Neural cell (in vitro differentiated cells): ENCODE results near the gene FFAR3. TPM values are rescaled to one million over a fixed set of nuclear protein-coding genes. Genes with fewer than 3 reads are reported as not detected.

Experiments
- H2AFZ ChIP-seq: fragments of 200-600, 300-800 bp; sonication (generic), shearing (Covaris generic); 2 replicates; pipeline ENCODE4 v1.6.0; 2014; ENCODE audit warnings: low read depth, mild to moderate bottlenecking, antibody characterized with exemption, low read length, moderate library complexity
- H3F3A ChIP-seq: fragments of 200-600 bp; shearing (Covaris generic); 2 replicates; pipeline ENCODE4 v1.6.1; 2016; ENCODE audit warnings: mild to moderate bottlenecking, moderate library complexity, mixed read lengths, antibody characterized with exemption, low read length; ENCODE audit not compliant: insufficient read depth, poor library complexity, severe bottlenecking
- H3K27ac ChIP-seq: fragments of 200-600, 300-800 bp; sonication (generic), shearing (Covaris generic); 2 replicates; pipeline ENCODE4 v1.5.1; 2014; ENCODE audit warnings: mild to moderate bottlenecking, low read length, moderate library complexity
- H3K27me3 ChIP-seq: fragments of 300-800, 200-600 bp; sonication (generic), shearing (Covaris generic); 2 replicates; pipeline ENCODE4 v1.6.0; 2014; ENCODE audit warnings: mild to moderate bottlenecking, low read depth, low read length, moderate library complexity; ENCODE audit not compliant: insufficient read depth
- H3K36me3 ChIP-seq: fragments of 300-800, 200-600 bp; sonication (generic), shearing (Covaris generic); 2 replicates; pipeline ENCODE4 v1.5.1; 2014; ENCODE audit warnings: mild to moderate bottlenecking, antibody characterized with exemption, low read length, moderate library complexity; ENCODE audit not compliant: insufficient read depth
- H3K4me2 ChIP-seq: fragments of 300-800, 200-600 bp; sonication (generic), shearing (Covaris generic); 2 replicates; pipeline ENCODE4 v1.6.0; 2014; ENCODE audit warnings: mild to moderate bottlenecking, low read length
- H3K4me3 ChIP-seq: fragments of 300-800, 200-600 bp; sonication (generic), shearing (Covaris generic); 2 replicates; pipeline ENCODE4 v1.5.1; 2014; ENCODE audit warnings: mild to moderate bottlenecking, low read length, moderate library complexity
- H3K79me2 ChIP-seq: fragments of 200-600 bp; shearing (Covaris generic); replicated peaks from 2 replicates; pipeline ENCODE4 v1.6.0; 2014; ENCODE audit warnings: mild to moderate bottlenecking, low read length, moderate library complexity; ENCODE audit not compliant: insufficient read depth
- H3K9ac ChIP-seq: fragments of 300-800, 200-600 bp; sonication (generic), shearing (Covaris generic); 2 replicates; pipeline ENCODE4 v1.6.1; 2016; ENCODE audit warnings: mild to moderate bottlenecking, low read length, mixed read lengths
- H3K9me2 ChIP-seq: fragments of 200-600 bp; shearing (Covaris generic); 2 replicates; pipeline ENCODE4 v1.6.1; 2016; ENCODE audit warnings: mild to moderate bottlenecking, low read length, mixed read lengths; ENCODE audit not compliant: insufficient read depth
- H3K9me3 ChIP-seq: fragments of 200-600, 300-800 bp; sonication (generic), shearing (Covaris generic); 2 replicates; pipeline ENCODE4 v1.6.1; 2016; ENCODE audit warnings: mild to moderate bottlenecking, mixed run types, low read length, moderate library complexity, mixed read lengths
- H4K20me1 ChIP-seq: fragments of 200-600 bp; shearing (Covaris generic); 2 replicates; pipeline ENCODE4 v1.6.1; 2016; ENCODE audit warnings: mild to moderate bottlenecking, mixed run types; ENCODE audit not compliant: insufficient read depth
- EP300 ChIP-seq: fragments of 450-650 bp; conservative IDR thresholded peaks from 2 replicates; pipeline ENCODE4 v1.6.1; 2014; ENCODE audit warnings: antibody characterized with exemption, mild to moderate bottlenecking, moderate library complexity; ENCODE audit not compliant: poor library complexity, severe bottlenecking
- EZH2 ChIP-seq: fragments of 200-600, 300-800 bp; shearing (Covaris generic), sonication (generic); IDR thresholded peaks from 2 replicates; pipeline ENCODE4 v1.6.1; 2014; ENCODE audit warnings: antibody characterized with exemption, low read length, borderline replicate concordance, mild to moderate bottlenecking; ENCODE audit not compliant: insufficient read depth, poor library complexity, severe bottlenecking
- MXI1 ChIP-seq: fragments of 450-650 bp; conservative IDR thresholded peaks from 2 replicates; pipeline ENCODE4 v1.6.1; 2014; ENCODE audit warnings: antibody characterized with exemption, mild to moderate bottlenecking; ENCODE audit not compliant: poor library complexity, severe bottlenecking
- POLR2AphosphoS5 ChIP-seq: IDR thresholded peaks from 2 replicates; pipeline ENCODE4 v1.6.1; 2012
- RAD21 ChIP-seq: fragments of 450-650 bp; conservative IDR thresholded peaks from 2 replicates; pipeline ENCODE4 v1.6.1; 2014; ENCODE audit warnings: antibody characterized with exemption, mild to moderate bottlenecking, moderate library complexity
- SMC3 ChIP-seq: fragments of 450-650 bp; conservative IDR thresholded peaks from 2 replicates; pipeline ENCODE4 v1.6.1; 2014; ENCODE audit warnings: antibody characterized with exemption, mild to moderate bottlenecking, moderate library complexity; ENCODE audit not compliant: poor library complexity
- TAF1 ChIP-seq: IDR thresholded peaks from 2 replicates; pipeline ENCODE4 v1.6.1; 2012; ENCODE audit warnings: low read depth
- polyA plus RNA-seq: library from polyadenylated mRNA; depleted of rRNA; stranded (reverse); fragments of >200 nt; gene quantifications from 2 replicates; pipeline ENCODE4 v1.2.3, GENCODE V29; 2014
- TF ChIP-seq, protein P1 (sequence below): IDR thresholded peaks from 2 replicates; pipeline ENCODE4 v1.6.1; 2012; ENCODE audit warnings: borderline replicate concordance
- TF ChIP-seq, protein P2 (sequence below): fragments of 450-650 bp; IDR thresholded peaks from 2 replicates; pipeline ENCODE4 v1.5.1; 2014; ENCODE audit warnings: antibody characterized with exemption, mild to moderate bottlenecking, moderate library complexity; ENCODE audit not compliant: poor library complexity, severe bottlenecking

FFAR3 gene
- polyA plus RNA-seq, 1 donor from 2014 or later = not detected

DNA sequence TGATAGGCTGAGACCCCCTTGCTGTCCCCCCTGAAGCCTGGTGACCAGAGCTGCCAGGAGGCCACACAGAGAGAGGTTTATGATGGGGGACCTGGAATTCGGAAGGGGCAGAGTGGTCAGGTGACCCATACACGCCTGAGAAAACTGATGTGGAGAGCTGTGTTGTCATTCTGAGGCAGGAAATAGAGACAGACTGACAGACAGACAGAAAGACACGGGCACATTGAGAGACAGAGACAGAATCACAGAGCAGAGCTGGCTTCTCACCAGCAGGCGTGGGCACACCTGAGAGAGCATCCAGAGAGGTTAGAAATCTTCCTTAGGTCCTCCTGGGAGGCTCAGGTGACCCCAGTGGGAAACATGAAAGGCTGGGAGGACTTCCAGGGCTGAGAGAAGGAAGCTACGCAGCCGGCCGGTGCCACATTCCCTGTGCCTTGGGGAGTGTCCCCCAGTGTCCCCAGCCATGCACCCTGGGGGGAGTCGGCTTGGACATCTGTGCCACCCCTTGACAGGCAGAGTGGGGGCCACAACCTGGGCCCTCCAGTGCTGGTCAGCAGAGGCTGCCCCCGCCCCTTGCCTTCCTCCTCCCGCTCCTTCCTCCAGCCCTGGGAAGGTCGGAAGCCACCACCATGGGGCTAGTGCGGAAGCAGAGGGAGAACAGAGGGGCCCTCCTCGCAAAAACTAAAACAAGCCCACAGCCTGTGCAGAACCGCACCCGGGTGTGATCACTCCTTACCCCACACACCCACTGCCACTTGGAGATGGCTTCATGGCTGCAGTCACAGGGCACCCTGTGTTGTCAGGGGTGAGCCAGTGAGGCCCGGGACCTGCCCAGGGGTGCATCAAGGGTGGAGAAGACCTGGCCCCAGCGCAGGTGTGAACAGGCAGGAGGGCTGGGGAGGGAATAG is 8.4 kb upstream of the FFAR3 start:
- Histone ChIP-seq H4K20me1 (no peaks in the 10 kb centered on the region), H3K4me3 (no peak overlapping the region), H3K27me3 (no peaks in the 10 kb centered on the region), H3K9me3 (no peaks in the 10 kb centered on the region), H3K4me2 (no peak overlapping the region), H3F3A (no peaks in the 10 kb centered on the region), H3K9ac (no peak overlapping the region), H3K79me2 (no peaks in the 10 kb centered on the region), H3K27ac (no peak overlapping the region), H3K36me3 (no peaks in the 10 kb centered on the region), H2AFZ (no peak overlapping the region), H3K9me2 (no peaks in the 10 kb centered on the region)
- TF ChIP-seq EZH2 (no peak), RAD21 (no peak), POLR2AphosphoS5 (no peak), MXI1 (no peak), SMC3 (no peak)
- TF ChIP-seq, protein P1, sequence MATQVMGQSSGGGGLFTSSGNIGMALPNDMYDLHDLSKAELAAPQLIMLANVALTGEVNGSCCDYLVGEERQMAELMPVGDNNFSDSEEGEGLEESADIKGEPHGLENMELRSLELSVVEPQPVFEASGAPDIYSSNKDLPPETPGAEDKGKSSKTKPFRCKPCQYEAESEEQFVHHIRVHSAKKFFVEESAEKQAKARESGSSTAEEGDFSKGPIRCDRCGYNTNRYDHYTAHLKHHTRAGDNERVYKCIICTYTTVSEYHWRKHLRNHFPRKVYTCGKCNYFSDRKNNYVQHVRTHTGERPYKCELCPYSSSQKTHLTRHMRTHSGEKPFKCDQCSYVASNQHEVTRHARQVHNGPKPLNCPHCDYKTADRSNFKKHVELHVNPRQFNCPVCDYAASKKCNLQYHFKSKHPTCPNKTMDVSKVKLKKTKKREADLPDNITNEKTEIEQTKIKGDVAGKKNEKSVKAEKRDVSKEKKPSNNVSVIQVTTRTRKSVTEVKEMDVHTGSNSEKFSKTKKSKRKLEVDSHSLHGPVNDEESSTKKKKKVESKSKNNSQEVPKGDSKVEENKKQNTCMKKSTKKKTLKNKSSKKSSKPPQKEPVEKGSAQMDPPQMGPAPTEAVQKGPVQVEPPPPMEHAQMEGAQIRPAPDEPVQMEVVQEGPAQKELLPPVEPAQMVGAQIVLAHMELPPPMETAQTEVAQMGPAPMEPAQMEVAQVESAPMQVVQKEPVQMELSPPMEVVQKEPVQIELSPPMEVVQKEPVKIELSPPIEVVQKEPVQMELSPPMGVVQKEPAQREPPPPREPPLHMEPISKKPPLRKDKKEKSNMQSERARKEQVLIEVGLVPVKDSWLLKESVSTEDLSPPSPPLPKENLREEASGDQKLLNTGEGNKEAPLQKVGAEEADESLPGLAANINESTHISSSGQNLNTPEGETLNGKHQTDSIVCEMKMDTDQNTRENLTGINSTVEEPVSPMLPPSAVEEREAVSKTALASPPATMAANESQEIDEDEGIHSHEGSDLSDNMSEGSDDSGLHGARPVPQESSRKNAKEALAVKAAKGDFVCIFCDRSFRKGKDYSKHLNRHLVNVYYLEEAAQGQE = no peak
- TF ChIP-seq, protein P2, sequence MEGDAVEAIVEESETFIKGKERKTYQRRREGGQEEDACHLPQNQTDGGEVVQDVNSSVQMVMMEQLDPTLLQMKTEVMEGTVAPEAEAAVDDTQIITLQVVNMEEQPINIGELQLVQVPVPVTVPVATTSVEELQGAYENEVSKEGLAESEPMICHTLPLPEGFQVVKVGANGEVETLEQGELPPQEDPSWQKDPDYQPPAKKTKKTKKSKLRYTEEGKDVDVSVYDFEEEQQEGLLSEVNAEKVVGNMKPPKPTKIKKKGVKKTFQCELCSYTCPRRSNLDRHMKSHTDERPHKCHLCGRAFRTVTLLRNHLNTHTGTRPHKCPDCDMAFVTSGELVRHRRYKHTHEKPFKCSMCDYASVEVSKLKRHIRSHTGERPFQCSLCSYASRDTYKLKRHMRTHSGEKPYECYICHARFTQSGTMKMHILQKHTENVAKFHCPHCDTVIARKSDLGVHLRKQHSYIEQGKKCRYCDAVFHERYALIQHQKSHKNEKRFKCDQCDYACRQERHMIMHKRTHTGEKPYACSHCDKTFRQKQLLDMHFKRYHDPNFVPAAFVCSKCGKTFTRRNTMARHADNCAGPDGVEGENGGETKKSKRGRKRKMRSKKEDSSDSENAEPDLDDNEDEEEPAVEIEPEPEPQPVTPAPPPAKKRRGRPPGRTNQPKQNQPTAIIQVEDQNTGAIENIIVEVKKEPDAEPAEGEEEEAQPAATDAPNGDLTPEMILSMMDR = no peak

DNA sequence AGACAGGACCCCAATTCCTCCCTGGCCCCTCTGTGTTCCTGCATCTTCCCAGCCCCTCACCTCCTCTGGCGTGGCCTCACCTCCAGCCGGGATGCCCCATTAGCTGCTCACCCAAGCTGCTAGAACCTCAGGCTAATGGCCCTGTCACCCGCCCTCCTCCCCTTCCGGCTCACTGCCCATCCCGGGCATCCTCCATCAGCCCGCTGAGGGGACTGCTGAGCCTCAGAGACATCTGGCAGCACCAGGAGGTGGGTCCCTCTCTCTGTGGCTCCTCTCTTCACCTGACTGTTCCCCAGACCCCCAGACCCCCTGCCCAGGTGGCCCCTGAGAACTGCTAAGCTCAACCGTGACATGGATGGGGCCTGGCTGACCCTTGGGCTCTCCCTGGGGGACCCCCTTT is 7.7 kb upstream of the FFAR3 start:
- TF ChIP-seq POLR2AphosphoS5 (no peak), EZH2 (no peak), SMC3 (no peak), MXI1 (no peak), TAF1 (no peak), RAD21 (no peak), EP300 (no peak)
- TF ChIP-seq, protein P1 = no peak
- TF ChIP-seq, protein P2 = no peak
- Histone ChIP-seq H3K27me3 (no peaks in the 10 kb centered on the region), H3F3A (no peaks in the 10 kb centered on the region), H3K9me3 (no peaks in the 10 kb centered on the region), H2AFZ (no peak overlapping the region), H4K20me1 (no peaks in the 10 kb centered on the region), H3K4me3 (no peak overlapping the region), H3K79me2 (no peaks in the 10 kb centered on the region), H3K9me2 (no peaks in the 10 kb centered on the region), H3K36me3 (no peaks in the 10 kb centered on the region), H3K27ac (no peak overlapping the region), H3K9ac (no peak overlapping the region), H3K4me2 (no peak overlapping the region)
